ENCODE results near the gene SLCO3A1.

The SLCO3A1 gene

DNA sequence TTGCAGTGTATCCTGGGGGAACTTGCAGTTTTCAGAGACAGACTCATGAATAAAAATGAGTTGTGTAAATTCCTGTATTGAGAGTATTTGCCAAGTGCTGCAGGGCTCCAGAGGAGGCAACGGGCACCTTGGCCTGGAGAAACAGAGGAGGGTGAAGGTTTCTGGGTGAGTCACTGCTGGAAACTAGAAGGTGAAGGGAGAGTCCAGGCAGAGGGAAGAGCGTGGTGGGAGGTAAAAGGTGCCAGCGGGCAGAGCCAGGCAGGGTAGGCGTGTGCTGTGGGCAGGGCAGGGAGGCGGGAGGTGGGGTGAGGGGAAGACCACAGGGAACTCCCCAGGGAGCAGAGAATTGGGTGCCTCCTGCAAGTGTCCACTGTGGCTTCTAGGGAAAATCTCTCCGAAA, 120.8 kb downstream of the SLCO3A1 start:
- no peak for TF ChIP-seq GATA1 (IDR thresholded peaks at IDR 0.05; ENCODE audit: low read depth, low read length)
- no peak for TF ChIP-seq POLR2A (IDR thresholded peaks at IDR 0.05; ENCODE audit: low read length)
- no peak for DNase-seq

DNA sequence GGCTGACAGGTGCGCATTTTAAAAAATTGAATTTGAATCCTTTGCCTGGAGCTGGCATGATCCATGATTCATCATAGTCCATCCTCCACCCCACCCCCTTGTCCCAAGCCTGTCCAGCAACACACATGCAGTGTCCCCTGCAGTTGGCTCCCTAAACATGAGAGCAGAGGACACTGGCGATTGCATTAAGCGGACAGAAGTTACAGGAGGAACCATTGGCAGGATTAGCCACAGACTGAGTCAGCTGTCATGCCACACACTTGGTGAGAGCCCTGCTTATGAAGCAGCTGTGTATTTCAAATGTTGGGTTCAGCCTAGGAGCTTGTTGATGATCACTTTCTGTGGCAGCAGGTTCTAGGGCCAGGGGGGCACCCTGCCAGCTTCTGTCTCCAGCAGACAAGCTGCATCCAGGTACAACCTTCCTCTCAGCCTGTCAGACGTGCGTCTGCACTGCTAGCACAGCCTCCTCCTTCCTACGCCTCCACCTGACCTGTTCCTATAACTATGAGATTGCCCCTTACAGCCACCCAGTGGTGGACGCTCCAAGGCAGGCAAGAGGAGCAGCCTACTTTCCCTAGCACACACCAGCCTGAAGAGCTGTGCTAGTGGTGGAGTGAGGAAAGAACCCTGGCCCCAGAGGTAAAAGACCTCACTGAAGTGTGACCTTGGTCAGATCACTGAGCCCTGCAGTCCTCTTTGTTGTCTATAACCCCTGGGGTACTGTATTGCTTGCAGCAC, 121.9 kb downstream of the SLCO3A1 start:
- no peak for DNase-seq
- TF ChIP-seq GATA1 (IDR thresholded peaks at IDR 0.05; ENCODE audit: low read depth, low read length), result no peak
- no peak for TF ChIP-seq POLR2A (IDR thresholded peaks at IDR 0.05; ENCODE audit: low read length)

DNA sequence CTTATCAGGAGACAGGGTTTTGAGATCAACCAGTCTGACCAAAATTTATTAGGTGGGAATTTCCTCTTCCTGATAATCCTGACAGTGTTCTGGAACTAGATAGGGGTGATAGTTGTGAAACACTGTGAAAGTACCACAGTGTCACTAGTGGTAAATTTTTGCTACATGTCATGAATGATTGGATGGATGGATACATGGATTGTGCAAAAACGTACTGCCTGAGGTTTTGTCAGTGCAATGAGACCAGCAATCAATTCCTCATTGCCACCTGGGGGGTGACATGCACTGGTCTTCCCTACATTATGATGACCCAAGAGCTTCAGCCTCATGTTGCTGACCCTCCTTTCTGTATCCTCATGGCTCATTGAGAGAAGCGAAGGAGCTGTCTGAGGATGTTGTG, 123.5 kb downstream of the SLCO3A1 start:
- DNase-seq, result no peak
- TF ChIP-seq GATA1 (IDR thresholded peaks at IDR 0.05; ENCODE audit: low read depth, low read length), result no peak
- no peak for TF ChIP-seq POLR2A (IDR thresholded peaks at IDR 0.05; ENCODE audit: low read length)

DNA sequence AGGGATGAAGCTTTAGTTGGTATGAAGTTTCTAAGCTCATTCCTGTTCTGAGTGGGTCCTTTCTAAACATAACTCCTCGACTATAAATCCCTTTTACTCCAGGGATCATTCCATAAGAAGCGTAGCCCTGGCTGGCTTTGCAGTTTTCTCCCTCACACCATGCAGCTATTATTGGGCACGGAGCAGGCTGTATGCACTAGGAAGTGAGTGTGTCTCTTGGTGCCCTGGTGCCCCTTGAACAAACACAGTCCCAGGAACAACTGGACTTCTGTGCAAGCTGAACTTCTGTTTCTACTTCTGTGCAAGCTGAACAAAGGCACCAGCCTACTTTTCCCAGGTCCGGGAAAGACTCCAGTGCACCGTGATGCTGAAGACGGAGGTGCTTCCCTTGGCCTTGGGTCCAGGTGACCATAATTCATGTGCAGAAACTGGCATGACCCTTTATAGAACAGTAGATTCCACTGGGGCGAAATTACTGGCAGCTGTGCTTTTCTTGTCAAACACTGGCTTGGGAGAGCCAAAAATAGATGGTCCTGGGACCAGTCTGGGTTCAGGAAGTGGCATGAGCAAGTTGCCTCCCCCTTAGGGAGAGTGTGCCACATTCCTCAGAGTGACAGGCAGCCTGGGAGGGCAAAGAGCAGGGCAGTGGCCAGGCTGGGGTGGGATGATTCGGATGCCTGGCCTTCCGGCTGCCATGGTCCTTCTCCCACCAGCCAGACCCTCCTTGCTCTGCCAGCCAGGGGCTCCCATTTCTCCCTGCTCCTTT, 127.2 kb downstream of the SLCO3A1 start:
- TF ChIP-seq GATA1 (IDR thresholded peaks at IDR 0.05; ENCODE audit: low read depth, low read length) (no peak), POLR2A (IDR thresholded peaks at IDR 0.05; ENCODE audit: low read length) (no peak)
- no peak for DNase-seq

DNA sequence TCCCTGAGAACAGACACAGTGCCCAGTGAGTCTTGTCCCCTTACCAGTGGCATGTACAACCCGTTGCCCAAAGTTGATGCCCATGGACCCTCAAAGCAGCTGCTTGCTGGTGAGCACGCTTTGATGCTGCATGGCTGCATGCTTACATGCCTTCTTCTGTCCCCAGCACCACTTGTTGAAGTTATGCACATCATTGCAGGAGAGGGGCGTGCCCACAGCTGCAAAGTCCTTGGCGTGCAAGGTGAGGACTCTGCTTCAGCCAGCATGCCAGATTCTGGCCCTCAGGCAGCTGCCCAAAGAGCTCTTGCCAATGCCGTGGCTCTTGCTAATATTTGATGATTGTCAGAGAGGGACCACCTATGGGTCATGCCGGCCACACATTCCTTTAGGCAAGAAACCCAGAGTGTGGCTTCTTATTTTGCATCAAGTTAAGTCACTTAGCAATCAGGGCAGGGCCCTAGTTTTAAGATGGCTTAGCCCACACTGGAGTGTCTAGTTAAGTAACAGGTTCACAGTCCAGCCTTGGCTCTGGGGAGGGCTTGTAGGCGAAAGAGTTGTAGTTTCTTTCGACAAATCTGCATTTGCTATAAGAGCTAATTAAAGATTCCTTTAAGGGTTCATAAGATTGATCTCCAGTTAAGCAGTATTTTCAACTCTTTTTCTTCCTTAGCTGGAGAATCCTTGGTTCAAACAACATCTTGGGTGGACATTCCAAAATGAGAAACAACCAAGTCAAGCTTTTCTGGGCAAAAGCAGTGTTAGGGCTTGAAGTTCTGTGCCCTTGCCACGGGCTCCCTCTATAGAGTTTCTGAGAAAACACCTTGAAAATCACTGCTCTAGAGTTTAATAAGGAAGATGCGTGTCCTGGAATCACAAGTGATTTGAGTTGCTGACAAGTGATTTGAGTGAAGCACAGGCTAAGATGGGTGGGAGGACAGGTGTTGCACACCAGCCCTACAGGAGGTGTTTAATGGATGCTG, 128.6 kb downstream of the SLCO3A1 start:
- no peak for TF ChIP-seq GATA1 (IDR thresholded peaks at IDR 0.05; ENCODE audit: low read depth, low read length)
- no peak for TF ChIP-seq POLR2A (IDR thresholded peaks at IDR 0.05; ENCODE audit: low read length)
- no peak for DNase-seq

DNA sequence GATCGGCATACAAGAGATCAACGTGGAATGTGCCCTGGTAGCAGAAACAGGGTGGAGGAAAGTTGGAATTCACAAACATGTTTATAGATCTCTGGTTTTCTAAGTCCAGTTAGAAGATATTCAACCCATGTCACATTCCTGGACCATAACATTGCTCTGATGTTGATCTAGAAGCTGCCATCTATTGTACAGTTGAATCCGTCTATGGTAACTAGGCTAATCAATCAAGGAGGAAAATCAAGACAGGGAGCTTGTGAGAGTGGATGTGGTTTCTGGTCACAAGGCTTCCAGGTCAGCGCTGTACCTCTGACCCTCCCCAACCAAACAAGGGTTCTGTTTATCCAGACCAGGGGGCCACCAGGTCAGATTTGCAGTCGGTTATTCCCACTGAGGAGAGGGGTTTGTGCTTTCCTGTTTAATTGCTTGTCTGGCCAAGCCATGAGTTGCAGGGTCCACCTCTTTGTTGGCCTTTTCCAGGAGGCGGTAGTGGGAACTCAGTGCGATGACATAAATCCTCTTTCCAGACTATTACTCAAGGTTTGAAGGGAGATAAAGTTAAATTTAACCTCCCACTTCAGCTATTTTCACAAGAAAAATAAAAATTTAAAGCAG, 130.3 kb downstream of the SLCO3A1 start:
- DNase-seq, result no peak
- TF ChIP-seq GATA1 (IDR thresholded peaks at IDR 0.05; ENCODE audit: low read depth, low read length) (no peak), POLR2A (IDR thresholded peaks at IDR 0.05; ENCODE audit: low read length) (no peak)

DNA sequence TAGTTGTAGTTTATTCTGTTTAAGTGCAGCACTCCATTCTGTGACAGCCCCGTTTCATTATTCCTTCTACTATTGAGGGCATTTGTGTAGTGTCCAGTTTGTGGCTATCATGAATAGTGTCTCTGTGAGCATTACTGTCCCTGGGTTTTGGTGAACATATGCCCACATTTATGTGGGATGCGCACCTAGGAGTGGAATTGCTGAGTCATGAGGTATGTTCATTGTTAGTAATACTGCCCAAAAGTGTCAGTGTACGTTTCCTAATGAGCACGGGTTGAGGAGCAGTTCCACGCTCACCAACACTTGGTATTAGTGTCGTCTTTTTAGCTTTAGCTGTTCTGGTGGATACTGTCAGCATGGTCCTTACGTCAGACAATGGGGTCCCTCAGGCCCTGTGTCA, 131.8 kb downstream of the SLCO3A1 start:
- TF ChIP-seq POLR2A (IDR thresholded peaks at IDR 0.05; ENCODE audit: low read length) (no peak), GATA1 (IDR thresholded peaks at IDR 0.05; ENCODE audit: low read depth, low read length) (no peak)
- DNase-seq, result no peak

DNA sequence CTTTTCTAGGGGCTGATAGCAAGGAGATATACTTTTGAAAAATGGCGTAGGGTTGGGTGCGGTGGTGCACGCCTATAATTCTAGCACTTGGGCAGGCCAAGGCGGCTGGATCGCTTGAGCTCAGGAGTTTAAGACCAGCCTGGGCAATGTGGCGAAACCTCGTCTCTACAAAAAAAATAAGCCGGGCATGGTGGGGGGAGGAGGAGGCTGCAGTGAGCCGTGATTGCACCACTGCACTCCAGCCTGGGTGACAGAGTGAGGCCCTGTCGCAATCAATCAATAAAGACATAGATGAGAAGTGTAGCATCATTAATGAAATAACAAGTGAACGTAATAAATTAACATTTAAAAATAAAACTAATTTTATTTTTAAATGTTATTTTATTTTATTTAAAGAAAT, 134.6 kb downstream of the SLCO3A1 start:
- DNase-seq, result no peak
- TF ChIP-seq GATA1 (IDR thresholded peaks at IDR 0.05; ENCODE audit: low read depth, low read length), result no peak
- no peak for TF ChIP-seq POLR2A (IDR thresholded peaks at IDR 0.05; ENCODE audit: low read length)

DNA sequence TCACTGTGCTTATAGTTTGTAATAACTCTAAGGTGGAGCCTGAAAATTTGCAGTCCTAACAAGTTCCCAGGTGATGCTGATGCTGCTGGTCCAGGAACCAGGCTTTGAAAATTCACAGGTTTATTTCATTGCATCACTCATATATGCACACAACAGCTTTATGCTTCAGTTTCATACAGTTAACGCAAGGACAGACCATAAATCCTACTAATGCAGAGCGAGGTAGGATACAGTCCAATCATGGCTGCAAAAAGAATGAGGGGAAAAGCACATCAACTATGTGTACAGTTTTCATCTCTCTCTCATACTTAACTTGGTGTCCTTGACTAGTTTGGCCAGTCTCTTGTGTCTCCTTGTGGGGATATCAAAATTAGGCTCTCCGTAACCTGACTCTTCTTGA, 135.1 kb downstream of the SLCO3A1 start:
- no peak for TF ChIP-seq POLR2A (IDR thresholded peaks at IDR 0.05; ENCODE audit: low read length)
- no peak for TF ChIP-seq GATA1 (IDR thresholded peaks at IDR 0.05; ENCODE audit: low read depth, low read length)
- no peak for DNase-seq

DNA sequence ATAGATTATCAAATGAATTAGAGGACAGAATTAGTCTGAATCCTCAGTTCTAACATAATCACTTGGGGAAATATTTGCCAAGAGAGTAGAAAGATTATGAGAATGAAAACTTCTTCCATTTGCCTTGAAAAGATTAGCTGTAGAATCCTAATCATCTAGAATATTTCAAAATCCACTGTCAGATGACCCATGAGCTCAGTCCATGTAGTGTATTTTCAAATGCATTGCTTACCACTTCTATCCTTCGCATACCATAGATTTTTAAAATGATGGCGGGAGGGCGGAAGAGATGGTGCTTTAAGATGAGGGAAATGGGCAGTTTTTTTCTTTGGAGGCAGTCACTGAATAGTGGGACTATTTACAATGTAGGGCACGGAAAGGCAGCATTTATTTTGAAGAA, 136.3 kb downstream of the SLCO3A1 start:
- TF ChIP-seq POLR2A (IDR thresholded peaks at IDR 0.05; ENCODE audit: low read length) (no peak), GATA1 (IDR thresholded peaks at IDR 0.05; ENCODE audit: low read depth, low read length) (no peak)
- DNase-seq, result no peak

DNA sequence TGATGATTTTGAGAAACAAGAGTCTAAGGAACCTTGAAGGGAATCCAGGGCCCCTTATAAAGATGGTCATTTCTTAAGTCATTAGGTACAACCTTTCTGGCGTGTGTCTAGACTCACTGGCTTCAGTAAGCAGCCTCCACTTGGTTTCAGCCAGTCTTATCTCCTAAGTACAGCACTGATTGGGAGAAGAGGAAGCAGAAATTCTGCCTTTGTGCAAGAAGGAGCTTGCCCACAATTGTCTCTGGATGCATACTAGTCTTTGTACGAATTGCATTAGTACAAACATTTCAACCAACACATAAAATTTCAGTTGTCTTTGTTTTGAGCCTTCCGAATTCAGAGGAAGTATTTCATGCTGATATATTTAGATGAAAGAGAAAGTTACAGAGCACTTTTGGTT, 139.4 kb downstream of the SLCO3A1 start:
- TF ChIP-seq GATA1 (IDR thresholded peaks at IDR 0.05; ENCODE audit: low read depth, low read length) (no peak), POLR2A (IDR thresholded peaks at IDR 0.05; ENCODE audit: low read length) (no peak)
- DNase-seq, result no peak

DNA sequence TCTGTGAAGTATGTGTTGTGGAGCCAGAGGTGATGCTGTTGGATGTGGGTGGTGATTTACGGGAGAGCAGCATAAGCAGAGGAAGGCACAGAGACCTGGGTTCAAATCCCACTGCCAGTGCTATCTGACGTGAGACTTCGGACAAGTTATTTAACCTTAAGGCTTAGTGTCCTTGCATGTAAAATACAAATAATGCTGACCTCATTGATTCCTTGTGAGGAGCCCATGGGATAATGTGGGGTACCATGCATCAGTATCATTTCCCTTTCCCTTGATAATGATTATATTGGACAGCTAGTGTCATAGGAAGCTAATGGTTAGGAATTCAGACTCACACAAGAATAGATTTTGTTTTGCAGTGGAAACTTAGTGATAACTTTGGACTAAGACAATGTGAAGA, 141.6 kb downstream of the SLCO3A1 start:
- DNase-seq, result no peak
- TF ChIP-seq POLR2A (IDR thresholded peaks at IDR 0.05; ENCODE audit: low read length) (no peak), GATA1 (IDR thresholded peaks at IDR 0.05; ENCODE audit: low read depth, low read length) (no peak)

DNA sequence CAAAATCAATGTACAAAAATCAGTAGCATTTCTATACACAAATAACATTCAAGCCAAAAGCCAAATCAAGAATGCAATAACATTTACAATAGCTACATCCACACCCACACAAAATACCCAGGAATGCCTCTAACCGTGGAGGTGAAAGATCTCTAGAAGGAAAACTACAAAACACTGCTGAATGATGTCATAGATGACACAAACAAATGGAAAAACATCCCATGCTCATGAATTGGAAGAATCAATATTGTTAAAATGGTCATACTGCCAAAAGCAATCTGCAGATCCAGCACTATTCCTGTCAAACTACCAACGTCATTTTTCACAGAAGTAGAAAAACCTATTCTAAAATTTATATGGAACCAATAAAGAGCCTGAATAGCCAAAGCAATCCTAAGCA, 143.7 kb downstream of the SLCO3A1 start:
- DNase-seq, result no peak
- no peak for TF ChIP-seq GATA1 (IDR thresholded peaks at IDR 0.05; ENCODE audit: low read depth, low read length)
- no peak for TF ChIP-seq POLR2A (IDR thresholded peaks at IDR 0.05; ENCODE audit: low read length)

All from erythroblast (primary cell).